Astrocyte (in vitro differentiated cells and primary cell): ENCODE measurements around the gene FTSJ1. TPM values are rescaled to one million over a fixed set of nuclear protein-coding genes. Genes with fewer than 3 reads are reported as not detected.
A peak's percentile ranks its signal among the peaks of the same experiment; 100 is the strongest.

Source experiments
- DNase-seq: peaks from one replicate; pipeline ENCODE4 v3.0.0-alpha.2; 2010; ENCODE audit warnings: low read depth
- FAIRE-seq: peaks from 2 replicates; lab custom pipeline; 2011; peaks lifted over from hg19 to GRCh38; lab: Jason Lieb, UNC
- H2AFZ ChIP-seq: 2 replicates; pipeline ENCODE4 v1.6.0; 2012; ENCODE audit warnings: low read depth, low read length, inconsistent platforms
- H3K27ac ChIP-seq: 2 replicates; pipeline ENCODE4 v1.5.1; 2011; ENCODE audit warnings: low read depth, low read length, inconsistent platforms
- H3K27me3 ChIP-seq: 2 replicates; pipeline ENCODE4 v1.6.0; 2011; ENCODE audit warnings: low read length, inconsistent platforms; ENCODE audit not compliant: insufficient read depth
- H3K36me3 ChIP-seq: 2 replicates; pipeline ENCODE4 v1.5.1; 2011; ENCODE audit warnings: low read length, inconsistent platforms; ENCODE audit not compliant: insufficient read depth
- H3K4me1 ChIP-seq: 2 replicates; pipeline ENCODE4 v1.5.1; 2011; ENCODE audit warnings: low read length, inconsistent platforms; ENCODE audit not compliant: insufficient read depth
- H3K4me2 ChIP-seq: 2 replicates; pipeline ENCODE4 v1.6.0; 2012; ENCODE audit warnings: low read length, inconsistent platforms
- H3K4me3 ChIP-seq: 2 replicates; pipeline ENCODE4 v1.5.1; 2011; ENCODE audit warnings: low read depth, mild to moderate bottlenecking, low read length, inconsistent platforms; ENCODE audit not compliant: insufficient read depth
- H3K79me2 ChIP-seq: 2 replicates; pipeline ENCODE4 v1.6.0; 2012; ENCODE audit warnings: mild to moderate bottlenecking, low read length, inconsistent platforms; ENCODE audit not compliant: insufficient read depth
- H3K9ac ChIP-seq: 2 replicates; pipeline ENCODE4 v1.6.0; 2012; ENCODE audit warnings: mild to moderate bottlenecking, low read length, inconsistent platforms
- H3K9me3 ChIP-seq: 2 replicates; pipeline ENCODE4 v1.5.1; 2012; ENCODE audit warnings: low read depth, mild to moderate bottlenecking, low read length, inconsistent platforms; ENCODE audit not compliant: insufficient read depth
- H4K20me1 ChIP-seq: 2 replicates; pipeline ENCODE4 v1.6.0; 2012; ENCODE audit warnings: low read length, inconsistent platforms; ENCODE audit not compliant: insufficient read depth
- H3K27ac Mint-ChIP-seq: one replicate; pipeline ENCODE4 v1.8.0; 2021; ENCODE audit warnings: mild to moderate bottlenecking, mixed read lengths; ENCODE audit not compliant: unreplicated experiment
- H3K27me3 Mint-ChIP-seq: one replicate; pipeline ENCODE4 v1.8.0; 2021; ENCODE audit warnings: low read depth, mixed read lengths; ENCODE audit not compliant: unreplicated experiment
- H3K36me3 Mint-ChIP-seq: one replicate; pipeline ENCODE4 v1.8.0; 2021; ENCODE audit warnings: low read depth, mixed read lengths; ENCODE audit not compliant: unreplicated experiment
- H3K4me1 Mint-ChIP-seq: one replicate; pipeline ENCODE4 v1.8.0; 2021; ENCODE audit warnings: low read depth, mixed read lengths; ENCODE audit not compliant: unreplicated experiment
- H3K4me3 Mint-ChIP-seq: one replicate; pipeline ENCODE4 v1.8.0; 2021; ENCODE audit warnings: mild to moderate bottlenecking, moderate library complexity, mixed read lengths; ENCODE audit not compliant: unreplicated experiment
- H3K9me3 Mint-ChIP-seq: one replicate; pipeline ENCODE4 v1.8.0; 2021; ENCODE audit warnings: mild to moderate bottlenecking, mixed read lengths; ENCODE audit not compliant: unreplicated experiment
- CTCF ChIP-seq: IDR thresholded peaks from 2 replicates; pipeline ENCODE4 v1.5.1; 2011; ENCODE audit warnings: low read depth, mild to moderate bottlenecking, inconsistent platforms, low read length, moderate library complexity; ENCODE audit not compliant: insufficient read depth
- EZH2 ChIP-seq: IDR thresholded peaks from 2 replicates; pipeline ENCODE4 v1.6.1; 2012; ENCODE audit warnings: mild to moderate bottlenecking, low read length, inconsistent platforms; ENCODE audit not compliant: insufficient read depth
- total RNA-seq: library from RNA; stranded (reverse); gene quantifications from 2 replicates; pipeline ENCODE4 v1.2.1, GENCODE V29; 2021

Gene FTSJ1
- total RNA-seq, 1 donor from 2014 or later, result 64.4 TPM

- peak; percentile 13 for FAIRE-seq
- Histone ChIP-seq H2AFZ (peak overlapping the region; percentile 41), H3K4me2 (no peak overlapping the region), H3K36me3 (peaks cover under 1% of the 10 kb centered on the region), H3K4me1 (peaks cover 10% of the 10 kb centered on the region), H3K79me2 (peaks cover 45% of the 10 kb centered on the region), H3K9me3 (no peaks in the 10 kb centered on the region), H3K4me3 (no peak overlapping the region), H3K27ac (peak overlapping the region; percentile 33), H3K27me3 (no peaks in the 10 kb centered on the region), H3K9ac (peak overlapping the region; percentile 23), H4K20me1 (peaks cover 21% of the 10 kb centered on the region)
- Mint-ChIP-seq H3K27ac (peak overlapping the region; percentile 12), H3K36me3 (no peaks in the 10 kb centered on the region), H3K9me3 (peaks cover 2% of the 10 kb centered on the region), H3K4me1 (peaks cover 17% of the 10 kb centered on the region), H3K27me3 (no peaks in the 10 kb centered on the region), H3K4me3 (no peak overlapping the region)
- TF ChIP-seq CTCF (peak; percentile 9), EZH2 (no peak)
- DNase-seq, result no peak
Measured at GRCh38 chrX:48474127-48474526, 1.9 kb upstream of the FTSJ1 start.

GRCh38 chrX:48474581-48474980 lies 1.4 kb upstream of the FTSJ1 start:
- H3K4me1 Mint-ChIP-seq, result peaks cover 13% of the 10 kb centered on the region
- H3K27me3 ChIP-seq, result no peaks in the 10 kb centered on the region
- no peaks in the 10 kb centered on the region for H3K36me3 Mint-ChIP-seq
- peak overlapping the region; percentile 91 for H3K4me3 ChIP-seq
- H4K20me1 ChIP-seq, result peaks cover 21% of the 10 kb centered on the region
- TF ChIP-seq CTCF, result no peak
- TF ChIP-seq EZH2, result no peak
- DNase-seq (no peak), FAIRE-seq (no peak)
- peaks cover 2% of the 10 kb centered on the region for H3K9me3 Mint-ChIP-seq
- H2AFZ ChIP-seq, result no peak overlapping the region
- H3K9ac ChIP-seq, result peak overlapping the region; percentile 100
- H3K4me1 ChIP-seq, result peaks cover 10% of the 10 kb centered on the region
- no peak overlapping the region for H3K27ac ChIP-seq
- peaks cover 3% of the 10 kb centered on the region for H3K36me3 ChIP-seq
- H3K27ac Mint-ChIP-seq, result no peak overlapping the region
- peaks cover 50% of the 10 kb centered on the region for H3K79me2 ChIP-seq
- H3K27me3 Mint-ChIP-seq, result no peaks in the 10 kb centered on the region
- peak overlapping the region; percentile 89 for H3K4me3 Mint-ChIP-seq
- no peaks in the 10 kb centered on the region for H3K9me3 ChIP-seq
- H3K4me2 ChIP-seq, result peak overlapping the region; percentile 98

- peak overlapping the region; percentile 95 for H3K27ac ChIP-seq
- H3K4me2 ChIP-seq, result peak overlapping the region; percentile 98
- H3K36me3 Mint-ChIP-seq, result peaks cover 1% of the 10 kb centered on the region
- peaks cover 50% of the 10 kb centered on the region for H3K79me2 ChIP-seq
- TF ChIP-seq CTCF, result no peak
- no peak for TF ChIP-seq EZH2
- no peaks in the 10 kb centered on the region for H3K9me3 ChIP-seq
- peak overlapping the region; percentile 91 for H3K4me3 ChIP-seq
- H3K27me3 ChIP-seq, result no peaks in the 10 kb centered on the region
- FAIRE-seq (peak; percentile 5), DNase-seq (no peak)
- H3K4me3 Mint-ChIP-seq, result peak overlapping the region; percentile 89
- H3K4me1 Mint-ChIP-seq, result peaks cover 14% of the 10 kb centered on the region
- H3K9me3 Mint-ChIP-seq, result peaks cover 2% of the 10 kb centered on the region
- peak overlapping the region; percentile 62 for H2AFZ ChIP-seq
- H3K4me1 ChIP-seq, result peaks cover 10% of the 10 kb centered on the region
- H3K27ac Mint-ChIP-seq, result peak overlapping the region; percentile 22
- H3K36me3 ChIP-seq, result peaks cover 3% of the 10 kb centered on the region
- peak overlapping the region; percentile 100 for H3K9ac ChIP-seq
- H3K27me3 Mint-ChIP-seq, result no peaks in the 10 kb centered on the region
- H4K20me1 ChIP-seq, result peaks cover 21% of the 10 kb centered on the region
Measured at GRCh38 chrX:48475296-48475695, 703 bp upstream of the FTSJ1 start.
